Heart right ventricle (tissue), 16 donors: ENCODE measurements around the gene PAQR5. TPM values are rescaled to one million over a fixed set of nuclear protein-coding genes. Genes with fewer than 3 reads are reported as not detected.

Experiments used
- ATAC-seq, 8 donors: fragments of 200-7000 bp; cut with Tn5 transposase; one replicate each; pipeline ENCODE4 v1.9.1; 2020; ENCODE audit warnings: mild to moderate bottlenecking in 8 of 8, moderate library complexity in 8 of 8, moderate number of reproducible peaks in 1 of 8
- DNase-seq, 2 donors: peaks; one replicate each; pipeline ENCODE4 v3.0.0-alpha.2; 2020
- H3K27ac ChIP-seq, 10 donors: fragments of 200-600 bp; sonication (generic) in 2 of 10; one replicate each; pipeline versions ENCODE4 v1.5.0 to v1.8.0; 2020 to 2022; ENCODE audit warnings: mild to moderate bottlenecking in 3 of 10
- H3K27me3 ChIP-seq, 7 donors: fragments of 200-600 bp; one replicate each; pipeline ENCODE4 v1.8.0; 2021 to 2022; ENCODE audit warnings: mild to moderate bottlenecking in 2 of 7
- H3K36me3 ChIP-seq, 9 donors: fragments of 200-600 bp; sonication (generic) in 1 of 9; one replicate each; pipeline versions ENCODE4 v1.5.0 to v1.8.0; 2020 to 2022; ENCODE audit warnings: mild to moderate bottlenecking in 2 of 9
- H3K4me1 ChIP-seq, 9 donors: fragments of 200-600 bp; sonication (generic) in 1 of 9; one replicate each; pipeline versions ENCODE4 v1.5.0 to v1.8.0; 2020 to 2022; ENCODE audit warnings: mild to moderate bottlenecking in 4 of 9
- H3K4me3 ChIP-seq, 10 donors: fragments of 200-600 bp; sonication (generic) in 2 of 10; one replicate each; pipeline versions ENCODE4 v1.5.0 to v1.8.0; 2020 to 2022; ENCODE audit warnings: mild to moderate bottlenecking in 7 of 10, moderate library complexity in 2 of 10
- H3K9me3 ChIP-seq, 11 donors: fragments of 200-600 bp in 10 of 11; sonication (generic) in 2 of 11; one replicate each; pipeline versions ENCODE4 v1.5.0 to v1.8.0; 2013 to 2022; ENCODE audit warnings: mild to moderate bottlenecking in 2 of 11, control low read depth in 1 of 11, moderate library complexity in 1 of 11
- WGBS, 2 donors: extraction: QIAGEN DNeasy Blood & Tissue Kit; methylation state at CpG; one replicate each; pipeline ENCODE4 v1.1.7; 2013; ENCODE audit warnings: inconsistent platforms in 1 of 2; 5-methylcytosine and 5-hydroxymethylcytosine counted together
- intact Hi-C, 10 donors: fragments of 100-400 bp; cut with DNase I; formaldehyde crosslinking; loops; one replicate each; pipeline versions ENCODE4 v1.11.1 to v1.14.2; 2022
- polyA plus RNA-seq, 2 donors: library from polyadenylated mRNA; stranded (reverse); fragments of 200-250 nt; gene quantifications; one replicate each; pipeline ENCODE4 v1.2.3, GENCODE V29; 2013
- total RNA-seq, 10 donors: library from RNA; stranded (reverse); fragmentation: NEBNext Ultra II Directional in 3 of 10; extraction: Animal tissue kit (Norgen Biotek cat#: 25700) in 3 of 10; gene quantifications; one replicate each; pipeline versions ENCODE4 v1.2.1 to v1.2.4, GENCODE V29; 2021 to 2023
- TF ChIP-seq, protein P1 (sequence below), 9 donors: fragments of 200-600 bp; sonication (generic) in 2 of 9; IDR thresholded peaks; one replicate each; pipeline versions ENCODE4 v1.5.0 to v1.8.0; 2021 to 2022; ENCODE audit warnings: antibody characterized with exemption in 9 of 9, mild to moderate bottlenecking in 5 of 9, moderate library complexity in 1 of 9
- donor health status: Arrhythmogenic right ventricular cardiomyopathy.
- donor health status: ischemic (EF 13 %, LVEDD 7.1; RV severe dilation, severe dysfunction).
- donor health status: healthy with polysubstance abuse.
- donor health status: DM: no; HTN: yes; CAD: no.
- donor health status: DM: no; HTN: no; CAD: no.
- donor health status: ischemic (EF 25% LVEDD 6.9; RV normal size, moderate dysfunction).
- donor health status: ischemic (EF 25% LVEDD 5.7; RV mildly dilated, moderate dysfunction).
- donor health status: healthy.
- donor health status: DM: yes; HTN: yes; CAD: no.
- donor health status: Ischemic cardiomyopathy.
- donor health status: ischemic (EF 35%, LVEDD 5.7; RV mildly dilated, moderate dysfunction).
- donor health status: nonischemic (EF 11% LVEDD 7.7; RV severe dilation, severe dysfunction).
- donor health status: DM: yes; HTN: yes; CAD: no.
- donor health status: PGD.
- donor health status: ischemic (EF 29% LVEDD 5.4; RV normal size, mild dysfunction).
- donor health status: nonischemic (EF 23%, LVEDD 6.1; RV moderate dilation, normal function).

PAQR5 gene
- total and polyA plus RNA-seq, 12 donors = 0.32 to 1.0 (median 0.60) TPM

DNA sequence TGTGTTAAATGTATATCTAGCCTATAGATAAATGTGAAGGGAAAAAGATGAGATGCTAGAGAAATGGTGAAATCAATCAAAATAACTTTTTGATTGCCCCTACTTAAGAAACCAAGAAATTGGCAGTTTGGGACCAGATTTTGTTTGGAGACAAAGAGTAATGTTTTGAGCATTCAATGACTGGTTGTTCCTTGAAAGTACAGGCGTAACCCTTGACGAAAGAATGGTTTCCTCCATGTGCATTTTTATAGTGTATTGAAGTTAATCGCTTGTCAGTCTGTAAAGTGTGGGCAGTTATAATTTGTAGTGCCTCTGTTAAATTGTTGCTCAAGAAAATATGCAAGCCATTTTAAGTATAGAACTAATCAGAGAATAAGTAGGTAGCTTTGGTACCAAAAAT, 116.7 kb downstream of the PAQR5 start:
- Histone ChIP-seq H3K9me3 (no peaks in the 10 kb centered on the region), H3K27me3 (no peaks in the 10 kb centered on the region), H3K36me3 (peaks cover 0 to 16% (median 0%) of the 10 kb centered on the region in 9 donors), H3K27ac (no peak overlapping the region), H3K4me3 (peak overlapping the region in 3 of 10 donors; percentile 68 to 87 (median 82)), H3K4me1 (peaks cover 0 to 12% (median 11%) of the 10 kb centered on the region in 9 donors)
- WGBS, 2 donors = 68 to 74% methylated on average over 3 of the region's 3 CpGs
- no peak for ATAC-seq
- no peak for DNase-seq
- intact Hi-C loops = no loop called here
- TF ChIP-seq, protein P1, sequence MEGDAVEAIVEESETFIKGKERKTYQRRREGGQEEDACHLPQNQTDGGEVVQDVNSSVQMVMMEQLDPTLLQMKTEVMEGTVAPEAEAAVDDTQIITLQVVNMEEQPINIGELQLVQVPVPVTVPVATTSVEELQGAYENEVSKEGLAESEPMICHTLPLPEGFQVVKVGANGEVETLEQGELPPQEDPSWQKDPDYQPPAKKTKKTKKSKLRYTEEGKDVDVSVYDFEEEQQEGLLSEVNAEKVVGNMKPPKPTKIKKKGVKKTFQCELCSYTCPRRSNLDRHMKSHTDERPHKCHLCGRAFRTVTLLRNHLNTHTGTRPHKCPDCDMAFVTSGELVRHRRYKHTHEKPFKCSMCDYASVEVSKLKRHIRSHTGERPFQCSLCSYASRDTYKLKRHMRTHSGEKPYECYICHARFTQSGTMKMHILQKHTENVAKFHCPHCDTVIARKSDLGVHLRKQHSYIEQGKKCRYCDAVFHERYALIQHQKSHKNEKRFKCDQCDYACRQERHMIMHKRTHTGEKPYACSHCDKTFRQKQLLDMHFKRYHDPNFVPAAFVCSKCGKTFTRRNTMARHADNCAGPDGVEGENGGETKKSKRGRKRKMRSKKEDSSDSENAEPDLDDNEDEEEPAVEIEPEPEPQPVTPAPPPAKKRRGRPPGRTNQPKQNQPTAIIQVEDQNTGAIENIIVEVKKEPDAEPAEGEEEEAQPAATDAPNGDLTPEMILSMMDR (IDR thresholded peaks at IDR 0.05) = no peak

DNA sequence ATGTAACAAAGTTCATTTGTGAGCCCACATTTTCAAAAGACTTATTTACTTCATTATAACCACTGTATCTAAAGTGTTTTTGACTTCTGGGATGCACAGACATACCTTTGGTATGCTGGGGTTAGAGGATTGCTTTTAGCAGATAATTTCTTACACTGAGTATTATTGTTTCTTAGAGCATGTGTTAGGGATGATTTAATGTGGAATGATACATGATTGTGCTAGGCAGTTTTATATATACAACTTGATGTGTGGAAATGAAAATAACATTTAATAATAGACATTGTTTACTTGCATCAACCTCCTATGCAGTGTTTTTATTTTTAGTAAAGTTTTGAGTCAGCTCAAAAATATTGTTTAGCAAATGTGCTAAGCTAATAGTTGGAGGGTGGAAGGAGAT, 118.9 kb downstream of the PAQR5 start:
- no peaks in the 10 kb centered on the region for H3K9me3 ChIP-seq
- peaks cover 0 to 12% (median 11%) of the 10 kb centered on the region in 9 donors for H3K4me1 ChIP-seq
- H3K27me3 ChIP-seq = no peaks in the 10 kb centered on the region
- peaks cover 0 to 26% (median 0%) of the 10 kb centered on the region in 9 donors for H3K36me3 ChIP-seq
- H3K27ac ChIP-seq = no peak overlapping the region
- no peak for ATAC-seq
- no peak overlapping the region for H3K4me3 ChIP-seq
- DNase-seq = no peak
- intact Hi-C loops = no loop called here
- TF ChIP-seq, protein P1 (IDR thresholded peaks at IDR 0.05) = no peak

DNA sequence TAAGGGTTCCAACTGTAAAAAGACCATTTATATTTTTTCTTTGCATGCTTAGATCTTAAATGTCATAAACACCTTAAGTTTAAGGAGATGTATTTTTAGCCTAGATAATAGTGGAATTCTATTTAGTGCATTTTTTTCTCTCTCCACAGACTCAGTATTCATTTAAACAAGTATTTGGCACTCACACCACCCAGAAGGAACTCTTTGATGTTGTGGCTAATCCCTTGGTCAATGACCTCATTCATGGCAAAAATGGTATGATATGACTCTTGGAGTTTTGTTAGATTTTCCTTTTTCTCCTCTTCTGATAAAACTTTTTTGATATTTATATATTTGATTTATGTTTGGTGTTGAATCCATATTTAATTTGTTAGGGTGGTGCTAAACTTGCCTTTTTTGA, 122.8 kb downstream of the PAQR5 start:
- ATAC-seq = no peak
- Histone ChIP-seq H3K27ac (no peak overlapping the region), H3K27me3 (no peaks in the 10 kb centered on the region), H3K9me3 (no peaks in the 10 kb centered on the region), H3K4me3 (no peak overlapping the region), H3K4me1 (no peaks in the 10 kb centered on the region), H3K36me3 (peaks cover 0 to 48% (median 0%) of the 10 kb centered on the region in 9 donors)
- TF ChIP-seq, protein P1 (IDR thresholded peaks at IDR 0.05) = no peak
- no peak for DNase-seq
- intact Hi-C loops = no loop called here

DNA sequence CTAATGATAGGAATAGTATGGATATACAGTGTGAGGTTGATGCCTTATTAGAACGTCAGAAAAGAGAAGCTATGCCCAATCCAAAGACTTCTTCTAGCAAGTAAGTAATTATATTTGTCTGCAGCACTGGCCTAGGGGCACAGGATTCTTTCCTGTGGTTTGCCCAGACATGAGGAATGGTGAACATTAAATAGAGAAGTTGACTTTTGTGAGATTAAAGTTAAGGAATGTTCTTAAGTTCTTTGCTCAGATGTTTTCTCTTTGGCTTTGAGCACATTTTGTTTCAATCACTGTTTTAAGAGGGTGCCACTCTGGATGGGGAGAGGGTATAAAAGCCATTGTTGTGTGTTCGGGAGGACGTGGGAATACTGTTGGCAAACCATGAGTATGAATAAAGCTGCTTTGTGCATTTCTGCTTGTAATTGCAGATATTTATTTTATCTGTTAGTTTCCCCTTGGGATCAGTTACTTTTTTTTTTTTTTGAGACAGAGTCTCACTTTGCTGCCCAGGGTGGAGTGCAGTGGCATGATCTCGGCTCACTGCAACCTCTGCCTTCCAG, 123.7 kb downstream of the PAQR5 start:
- H3K4me1 ChIP-seq = no peaks in the 10 kb centered on the region
- no peaks in the 10 kb centered on the region for H3K9me3 ChIP-seq
- peaks cover 0 to 57% (median 0%) of the 10 kb centered on the region in 9 donors for H3K36me3 ChIP-seq
- no peak overlapping the region for H3K4me3 ChIP-seq
- TF ChIP-seq, protein P1 (IDR thresholded peaks at IDR 0.05) = no peak
- H3K27me3 ChIP-seq = no peaks in the 10 kb centered on the region
- intact Hi-C loops = no loop called here
- no peak for DNase-seq
- no peak overlapping the region for H3K27ac ChIP-seq
- no peak for ATAC-seq
- WGBS, 2 donors = 84 to 90% methylated on average over 4 of the region's 4 CpGs
